SK-N-SH (cell line): ENCODE data around the gene FCHSD2. TPM values are rescaled to one million over a fixed set of nuclear protein-coding genes. Genes with fewer than 3 reads are reported as not detected.

Experiments
- CTCF ChIA-PET: fragments of 300-600, 350-600 bp; formaldehyde crosslinking; extraction: SDS; loops from one replicate; lab custom pipeline; 2021; lab: Yijun Ruan, JAX
- POLR2A ChIA-PET: fragments of 350-600 bp; sonication (Branson Sonifier 250); formaldehyde crosslinking; extraction: SDS; loops from one replicate; lab custom pipeline; 2020; ENCODE audit warnings: antibody characterized with exemption, inconsistent platforms; lab: Yijun Ruan, JAX
- DNase-seq: peaks from one replicate; pipeline ENCODE4 v3.0.0; 2012
- H2AFZ ChIP-seq: fragments of 200-600 bp; sonication (generic); 2 replicates; pipeline ENCODE4 v1.8.1; 2016; ENCODE audit warnings: antibody characterized with exemption, mild to moderate bottlenecking, low read depth
- H3F3A ChIP-seq: fragments of 200-600 bp; sonication (generic); replicated peaks from 2 replicates; pipeline ENCODE3; 2016; ENCODE audit warnings: antibody characterized with exemption, mild to moderate bottlenecking; ENCODE audit not compliant: insufficient read depth
- H3K27ac ChIP-seq, 2 experiments: fragments of 200-500 bp in 1 of 2; fragments of 200-600 bp in 1 of 2; sonication (Bioruptor generic) in 1 of 2; sonication (generic), shearing (Covaris generic) in 1 of 2; 2 replicates each; pipeline versions ENCODE4 v1.5.1 to v1.6.1; 2014 to 2016; ENCODE audit warnings: low read depth in 2 of 2, inconsistent platforms in 1 of 2, low read length in 1 of 2, mild to moderate bottlenecking in 1 of 2, mixed read lengths in 1 of 2
- H3K27me3 ChIP-seq: fragments of 200-600 bp; sonication (generic), shearing (Covaris generic); 2 replicates; pipeline ENCODE4 v1.6.1; 2016; ENCODE audit warnings: mixed run types; ENCODE audit not compliant: insufficient read depth
- H3K36me3 ChIP-seq, 2 experiments: fragments of 200-500 bp in 1 of 2; fragments of 200-600 bp in 1 of 2; sonication (Bioruptor generic) in 1 of 2; sonication (generic) in 1 of 2; replicated peaks in 1 of 2; 2 replicates each; pipeline versions ENCODE3 to v1.5.1; 2014 to 2016; ENCODE audit warnings: low read length in 1 of 2, mild to moderate bottlenecking in 1 of 2; ENCODE audit not compliant: insufficient read depth in 2 of 2, control insufficient read depth in 1 of 2
- H3K4me1 ChIP-seq, 2 experiments: fragments of 200-500 bp in 1 of 2; fragments of 200-600 bp in 1 of 2; sonication (Bioruptor generic) in 1 of 2; sonication (generic), shearing (Covaris generic) in 1 of 2; 2 replicates each; pipeline versions ENCODE4 v1.5.1 to v1.6.1; 2014 to 2016; ENCODE audit warnings: low read depth in 1 of 2, low read length in 1 of 2, mixed run types in 1 of 2; ENCODE audit not compliant: insufficient read depth in 2 of 2, control insufficient read depth in 1 of 2
- H3K4me2 ChIP-seq: fragments of 200-600 bp; sonication (generic), shearing (Covaris generic); 2 replicates; pipeline ENCODE4 v1.6.1; 2017; ENCODE audit warnings: mixed run types
- H3K4me3 ChIP-seq, 2 experiments: fragments of 200-500 bp in 1 of 2; fragments of 200-600 bp in 1 of 2; sonication (Bioruptor generic) in 1 of 2; sonication (generic), shearing (Covaris generic) in 1 of 2; 2 replicates each; pipeline versions ENCODE4 v1.5.1 to v1.8.1; 2014 to 2016; ENCODE audit warnings: low read depth in 2 of 2, inconsistent platforms in 1 of 2, low read length in 1 of 2, mild to moderate bottlenecking in 1 of 2, mixed read lengths in 1 of 2, moderate library complexity in 1 of 2
- H3K79me2 ChIP-seq: fragments of 200-600 bp; sonication (generic); 2 replicates; pipeline ENCODE4 v1.8.1; 2017; ENCODE audit warnings: mild to moderate bottlenecking; ENCODE audit not compliant: insufficient read depth
- H3K9ac ChIP-seq: fragments of 200-600 bp; sonication (generic); 2 replicates; pipeline ENCODE4 v1.6.1; 2017; ENCODE audit warnings: mixed run types
- H3K9me2 ChIP-seq: fragments of 200-600 bp; sonication (generic); 2 replicates; pipeline ENCODE4 v1.6.1; 2017; ENCODE audit warnings: mixed run types
- H3K9me3 ChIP-seq: fragments of 200-600 bp; sonication (generic); 2 replicates; pipeline ENCODE4 v1.6.1; 2017; ENCODE audit warnings: mixed run types, mild to moderate bottlenecking, moderate library complexity
- H4K20me1 ChIP-seq: fragments of 200-600 bp; sonication (generic); 2 replicates; pipeline ENCODE4 v1.6.1; 2017; ENCODE audit warnings: mild to moderate bottlenecking, mixed run types; ENCODE audit not compliant: insufficient read depth
- ELF1 ChIP-seq: IDR thresholded peaks from 2 replicates; pipeline ENCODE4 v1.4.0; 2012
- EP300 ChIP-seq, 2 experiments: IDR thresholded peaks; 2 replicates each; pipeline versions ENCODE4 v1.4.0 to v1.6.1; 2012; ENCODE audit warnings: borderline replicate concordance in 1 of 2, low read depth in 1 of 2, low read length in 1 of 2
- EZH2phosphoT487 ChIP-seq: fragments of 200-600 bp; sonication (generic); IDR thresholded peaks from 2 replicates; pipeline ENCODE4 v1.6.1; 2017; ENCODE audit warnings: low read depth, mixed run types, mild to moderate bottlenecking, antibody characterized with exemption, moderate library complexity, borderline replicate concordance
- FOSL2 ChIP-seq: IDR thresholded peaks from 2 replicates; pipeline ENCODE4 v1.4.0; 2012; ENCODE audit warnings: low read depth, mild to moderate bottlenecking, moderate library complexity, borderline replicate concordance
- FOXJ3 ChIP-seq: sonication (generic); formaldehyde crosslinking; IDR thresholded peaks from 2 replicates; pipeline ENCODE4 v1.5.1; 2020; ENCODE audit warnings: mild to moderate bottlenecking, missing genetic modification reagents
- FOXM1 ChIP-seq: IDR thresholded peaks from 2 replicates; pipeline ENCODE4 v1.4.0; 2012; ENCODE audit warnings: low read depth, mild to moderate bottlenecking
- MEF2A ChIP-seq: IDR thresholded peaks from 2 replicates; pipeline ENCODE4 v1.4.0; 2012; ENCODE audit warnings: low read depth, borderline replicate concordance
- MXI1 ChIP-seq: IDR thresholded peaks from 2 replicates; pipeline ENCODE4 v1.6.1; 2012; ENCODE audit warnings: mild to moderate bottlenecking, low read depth, low read length, improper control_type of control experiment
- POLR2AphosphoS5 ChIP-seq: IDR thresholded peaks from 2 replicates; pipeline ENCODE4 v1.6.1; 2012; ENCODE audit warnings: low read depth, low read length
- RCOR1 ChIP-seq: fragments of 150-350 bp; IDR thresholded peaks from 2 replicates; pipeline ENCODE4 v1.6.1; 2017; ENCODE audit warnings: antibody characterized with exemption, low read length
- SIN3A ChIP-seq: IDR thresholded peaks from 2 replicates; pipeline ENCODE4 v1.6.1; 2012; ENCODE audit warnings: low read depth, mild to moderate bottlenecking, low read length, moderate library complexity, borderline replicate concordance
- SMC3 ChIP-seq: IDR thresholded peaks from 2 replicates; pipeline ENCODE4 v1.6.1; 2012; ENCODE audit warnings: low read depth, low read length, improper control_type of control experiment
- TCF12 ChIP-seq: IDR thresholded peaks from 2 replicates; pipeline ENCODE4 v1.4.0; 2012
- TEAD4 ChIP-seq: IDR thresholded peaks from 2 replicates; pipeline ENCODE4 v1.4.0; 2012; ENCODE audit warnings: mild to moderate bottlenecking, borderline replicate concordance; ENCODE audit not compliant: insufficient read depth
- WGBS: methylation state at CpG from one replicate; pipeline ENCODE4 v1.1.6; 2017; ENCODE audit warnings: low lambda C conversion rate; 5-methylcytosine and 5-hydroxymethylcytosine counted together
- polyA plus RNA-seq, 3 experiments: library from polyadenylated mRNA; depleted of rRNA; stranded (reverse); fragments of >200 nt; gene quantifications; 2 replicates each; pipeline ENCODE4 v1.2.3, GENCODE V29; 2012
- TF ChIP-seq, protein P1 (sequence below): IDR thresholded peaks from 2 replicates; pipeline ENCODE4 v1.4.0; 2012; ENCODE audit warnings: low read depth, borderline replicate concordance
- TF ChIP-seq, protein P2 (sequence below): fragments of 150-350 bp; IDR thresholded peaks from 2 replicates; pipeline ENCODE4 v1.6.1; 2016; ENCODE audit warnings: mild to moderate bottlenecking, low read depth, low read length
- TF ChIP-seq, protein P3 (sequence below): IDR thresholded peaks from 2 replicates; pipeline ENCODE4; 2012
- TF ChIP-seq, protein P4 (sequence below): IDR thresholded peaks from 2 replicates; pipeline ENCODE4 v1.4.0; 2012; ENCODE audit warnings: low read depth
- TF ChIP-seq, protein P5 (sequence below): fragments of 200-600 bp; sonication (generic); IDR thresholded peaks from 2 replicates; pipeline ENCODE4 v1.6.1; 2017; ENCODE audit warnings: antibody characterized with exemption, mild to moderate bottlenecking, moderate library complexity

The FCHSD2 gene
- polyA plus RNA-seq, 1 of the 3 experiments (the other 2 are of a cell fraction): 10.4 TPM

DNA sequence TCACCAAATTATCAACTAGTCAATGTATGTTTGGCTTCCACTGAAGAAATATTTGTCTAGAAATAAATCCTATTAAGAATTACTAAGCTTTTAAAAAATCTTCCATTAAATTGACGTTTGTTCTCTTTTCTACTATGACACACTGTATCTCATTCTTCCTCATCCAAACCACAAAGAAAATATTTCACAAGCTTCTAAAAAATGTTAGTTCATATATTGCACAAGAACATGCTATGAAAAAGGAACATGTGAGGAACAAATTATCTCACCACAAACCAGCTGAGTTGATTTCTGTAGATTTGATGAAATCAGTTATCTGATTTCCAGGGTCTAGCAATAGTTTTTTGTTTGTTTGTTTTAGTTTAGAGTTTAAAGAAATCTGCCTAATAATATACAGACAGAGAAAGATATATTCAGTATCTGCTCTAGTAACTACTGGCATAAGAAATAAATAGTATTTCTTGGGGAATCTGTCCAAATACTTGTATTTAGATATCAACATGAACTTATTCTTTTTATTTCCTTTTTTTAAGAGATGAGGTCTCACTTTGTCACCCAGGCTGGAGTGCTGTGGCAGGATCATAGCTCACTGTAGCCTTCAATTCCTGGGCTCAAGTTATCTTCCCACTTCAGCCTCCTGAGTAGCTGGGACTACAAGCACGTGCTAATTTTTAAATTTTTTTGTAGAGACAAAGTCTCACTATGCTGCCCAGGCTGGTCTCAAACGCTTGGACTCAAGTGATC is 166.2 kb downstream of the FCHSD2 start:
- POLR2A ChIA-PET: no interaction called here
- Histone ChIP-seq H3K27ac (peak overlapping the region in 1 of 2 experiments; percentile 71; a peak in 2 of 4 replicates), H2AFZ (no peak overlapping the region), H3K36me3 (peaks cover 3 to 25% of the 10 kb centered on the region in 2 experiments), H3K4me2 (no peak overlapping the region), H3F3A (peaks cover 24% of the 10 kb centered on the region), H3K4me1 (peaks cover 0 to 11% of the 10 kb centered on the region in 2 experiments; a peak in 2 of 4 replicates), H3K9me3 (no peaks in the 10 kb centered on the region), H3K9ac (no peak overlapping the region), H4K20me1 (peaks cover 4% of the 10 kb centered on the region), H3K4me3 (no peak overlapping the region), H3K9me2 (no peaks in the 10 kb centered on the region), H3K27me3 (no peaks in the 10 kb centered on the region), H3K79me2 (no peaks in the 10 kb centered on the region)
- DNase-seq: no peak
- TF ChIP-seq, protein P1, sequence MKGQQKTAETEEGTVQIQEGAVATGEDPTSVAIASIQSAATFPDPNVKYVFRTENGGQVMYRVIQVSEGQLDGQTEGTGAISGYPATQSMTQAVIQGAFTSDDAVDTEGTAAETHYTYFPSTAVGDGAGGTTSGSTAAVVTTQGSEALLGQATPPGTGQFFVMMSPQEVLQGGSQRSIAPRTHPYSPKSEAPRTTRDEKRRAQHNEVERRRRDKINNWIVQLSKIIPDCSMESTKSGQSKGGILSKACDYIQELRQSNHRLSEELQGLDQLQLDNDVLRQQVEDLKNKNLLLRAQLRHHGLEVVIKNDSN: no peak
- TF ChIP-seq, protein P2, sequence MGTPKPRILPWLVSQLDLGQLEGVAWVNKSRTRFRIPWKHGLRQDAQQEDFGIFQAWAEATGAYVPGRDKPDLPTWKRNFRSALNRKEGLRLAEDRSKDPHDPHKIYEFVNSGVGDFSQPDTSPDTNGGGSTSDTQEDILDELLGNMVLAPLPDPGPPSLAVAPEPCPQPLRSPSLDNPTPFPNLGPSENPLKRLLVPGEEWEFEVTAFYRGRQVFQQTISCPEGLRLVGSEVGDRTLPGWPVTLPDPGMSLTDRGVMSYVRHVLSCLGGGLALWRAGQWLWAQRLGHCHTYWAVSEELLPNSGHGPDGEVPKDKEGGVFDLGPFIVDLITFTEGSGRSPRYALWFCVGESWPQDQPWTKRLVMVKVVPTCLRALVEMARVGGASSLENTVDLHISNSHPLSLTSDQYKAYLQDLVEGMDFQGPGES: no peak
- TF ChIP-seq TCF12 (peak; percentile 62), FOXM1 (peak; percentile 67), MXI1 (no peak), EZH2phosphoT487 (no peak), FOSL2 (0 out of 2 replicates have a peak, but pooled peaks have one; percentile 4), ELF1 (no peak), RCOR1 (no peak), SMC3 (no peak), TEAD4 (peak; percentile 49; the same call in 1 of the 2 replicates), POLR2AphosphoS5 (peak; percentile 24; the same call in 1 of the 2 replicates), SIN3A (no peak), FOXJ3 (CRISPR knock-in tag) (no peak), MEF2A (0 out of 2 replicates have a peak, but pooled peaks have one; percentile 9), EP300 (IDR thresholded peaks at IDR 0.05; ENCODE audit: borderline replicate concordance in 1 of 2, low read depth in 1 of 2, low read length in 1 of 2) (peak in 1 of 2 experiments; percentile 60; a peak in 1 of 4 replicates)
- TF ChIP-seq, protein P3, sequence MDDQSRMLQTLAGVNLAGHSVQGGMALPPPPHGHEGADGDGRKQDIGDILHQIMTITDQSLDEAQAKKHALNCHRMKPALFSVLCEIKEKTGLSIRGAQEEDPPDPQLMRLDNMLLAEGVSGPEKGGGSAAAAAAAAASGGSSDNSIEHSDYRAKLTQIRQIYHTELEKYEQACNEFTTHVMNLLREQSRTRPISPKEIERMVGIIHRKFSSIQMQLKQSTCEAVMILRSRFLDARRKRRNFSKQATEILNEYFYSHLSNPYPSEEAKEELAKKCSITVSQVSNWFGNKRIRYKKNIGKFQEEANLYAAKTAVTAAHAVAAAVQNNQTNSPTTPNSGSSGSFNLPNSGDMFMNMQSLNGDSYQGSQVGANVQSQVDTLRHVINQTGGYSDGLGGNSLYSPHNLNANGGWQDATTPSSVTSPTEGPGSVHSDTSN: peak; percentile 59
- TF ChIP-seq, protein P4, sequence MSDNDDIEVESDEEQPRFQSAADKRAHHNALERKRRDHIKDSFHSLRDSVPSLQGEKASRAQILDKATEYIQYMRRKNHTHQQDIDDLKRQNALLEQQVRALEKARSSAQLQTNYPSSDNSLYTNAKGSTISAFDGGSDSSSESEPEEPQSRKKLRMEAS: no peak
- TF ChIP-seq, protein P5, sequence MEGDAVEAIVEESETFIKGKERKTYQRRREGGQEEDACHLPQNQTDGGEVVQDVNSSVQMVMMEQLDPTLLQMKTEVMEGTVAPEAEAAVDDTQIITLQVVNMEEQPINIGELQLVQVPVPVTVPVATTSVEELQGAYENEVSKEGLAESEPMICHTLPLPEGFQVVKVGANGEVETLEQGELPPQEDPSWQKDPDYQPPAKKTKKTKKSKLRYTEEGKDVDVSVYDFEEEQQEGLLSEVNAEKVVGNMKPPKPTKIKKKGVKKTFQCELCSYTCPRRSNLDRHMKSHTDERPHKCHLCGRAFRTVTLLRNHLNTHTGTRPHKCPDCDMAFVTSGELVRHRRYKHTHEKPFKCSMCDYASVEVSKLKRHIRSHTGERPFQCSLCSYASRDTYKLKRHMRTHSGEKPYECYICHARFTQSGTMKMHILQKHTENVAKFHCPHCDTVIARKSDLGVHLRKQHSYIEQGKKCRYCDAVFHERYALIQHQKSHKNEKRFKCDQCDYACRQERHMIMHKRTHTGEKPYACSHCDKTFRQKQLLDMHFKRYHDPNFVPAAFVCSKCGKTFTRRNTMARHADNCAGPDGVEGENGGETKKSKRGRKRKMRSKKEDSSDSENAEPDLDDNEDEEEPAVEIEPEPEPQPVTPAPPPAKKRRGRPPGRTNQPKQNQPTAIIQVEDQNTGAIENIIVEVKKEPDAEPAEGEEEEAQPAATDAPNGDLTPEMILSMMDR: no peak
- WGBS: 30% methylated on average over 3 of the region's 3 CpGs
- CTCF ChIA-PET: no interaction called here
